Measurements from ENCODE around the gene SNAPC4.

SNAPC4 gene

GRCh38 chr9:136386018-136386417 lies 14.0 kb downstream of the SNAPC4 start:
- DNase-seq = no peak

GRCh38 chr9:136385015-136385414 lies 15.0 kb downstream of the SNAPC4 start:
- DNase-seq = peak; percentile 56

DNA sequence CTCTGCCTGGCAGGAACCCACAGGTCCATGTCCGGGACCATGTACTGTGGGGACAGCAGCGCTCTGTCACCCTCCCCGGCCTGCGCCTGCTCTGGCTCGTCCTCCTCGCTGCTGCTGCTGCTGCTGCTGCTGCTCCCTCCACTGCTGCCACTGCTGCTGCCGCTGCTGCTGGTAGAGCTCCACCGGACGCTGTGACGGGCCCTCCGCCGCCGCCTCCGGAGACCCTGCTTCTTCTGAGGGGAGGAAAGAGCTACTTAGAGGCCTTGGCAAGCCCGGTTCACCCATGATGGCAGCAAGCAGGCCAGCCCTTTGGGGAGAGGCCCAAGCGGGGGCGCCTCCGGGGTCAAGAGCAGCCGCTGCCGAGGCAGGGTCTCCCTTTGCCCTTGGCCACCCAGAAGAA lies 16.5 kb downstream of the SNAPC4 start:
- no peak for DNase-seq

DNA sequence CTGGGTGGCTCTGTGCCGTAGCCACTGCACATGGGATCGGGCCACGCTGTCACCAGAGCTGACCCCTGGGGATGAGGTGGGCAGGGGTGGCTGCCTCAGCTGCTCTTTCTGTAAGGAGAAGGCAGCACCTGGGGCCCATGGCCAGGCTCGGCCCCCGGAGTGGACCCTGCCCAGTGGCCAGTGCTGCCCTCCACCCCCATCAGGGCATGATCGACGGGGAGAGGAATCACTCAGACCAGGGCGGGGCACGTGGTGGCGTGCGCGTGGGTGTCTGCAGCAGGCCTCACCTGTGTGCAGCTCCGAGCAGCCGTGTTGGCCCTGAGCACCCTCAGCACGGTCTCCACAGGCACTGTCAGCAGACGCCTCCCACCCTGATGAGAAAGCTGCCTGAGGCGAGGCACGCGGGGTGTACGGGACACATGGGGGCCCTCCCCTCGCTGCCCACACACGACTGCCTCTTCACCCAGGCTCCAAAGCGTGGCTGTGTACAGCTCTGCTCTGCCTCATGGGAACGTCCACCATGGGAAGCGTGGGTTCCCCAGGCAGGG lies 17.9 kb downstream of the SNAPC4 start:
- DNase-seq = no peak

GRCh38 chr9:136381311-136381710 lies 18.7 kb downstream of the SNAPC4 start:
- DNase-seq = no peak

DNA sequence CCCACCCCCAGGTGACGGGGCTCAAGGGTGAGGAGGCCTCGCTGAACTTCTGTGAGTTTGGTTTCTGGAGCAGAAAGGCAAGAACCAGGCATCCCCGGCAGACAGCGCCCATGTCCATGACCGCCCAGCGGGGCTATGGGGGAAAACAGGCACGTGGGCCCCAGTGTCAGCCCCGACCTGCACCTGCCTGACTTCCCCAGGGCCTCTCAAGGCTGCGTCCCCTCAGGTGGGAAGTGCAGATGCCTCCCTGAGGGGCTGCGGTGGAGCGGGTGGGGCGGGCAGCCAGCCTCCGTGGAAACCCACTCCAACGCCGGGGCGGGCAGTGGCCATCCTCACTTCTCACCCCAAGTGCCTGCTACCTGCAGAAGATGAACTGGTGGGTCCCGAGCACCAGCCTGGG lies 19.6 kb downstream of the SNAPC4 start:
- no peak for DNase-seq

- no peak for DNase-seq
These were observed 20.1 kb downstream of the SNAPC4 start for GRCh38 chr9:136379891-136380290.

DNA sequence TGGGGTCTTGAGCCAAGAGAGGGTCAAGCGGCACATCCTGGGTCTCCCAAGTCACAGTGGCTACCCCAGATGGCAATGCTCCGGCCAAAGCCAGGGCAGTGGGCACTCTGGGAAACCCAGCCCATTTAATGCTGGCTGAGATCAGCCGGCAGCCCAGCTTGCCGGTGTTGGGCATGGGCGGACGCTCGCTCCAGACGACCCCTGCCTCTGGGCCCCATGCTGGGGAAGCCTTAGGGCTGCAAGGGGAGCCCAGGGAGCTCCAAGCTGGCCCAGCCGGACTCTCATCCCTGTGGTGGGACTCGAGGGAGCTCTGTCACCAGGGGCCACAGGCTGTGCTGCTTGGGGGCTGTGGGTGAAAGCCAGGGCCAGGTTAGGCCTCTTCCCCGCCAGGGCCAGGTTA lies 20.6 kb downstream of the SNAPC4 start:
- no peak for DNase-seq

- DNase-seq = no peak
These were observed 21.0 kb downstream of the SNAPC4 start for GRCh38 chr9:136379003-136379287.

DNA sequence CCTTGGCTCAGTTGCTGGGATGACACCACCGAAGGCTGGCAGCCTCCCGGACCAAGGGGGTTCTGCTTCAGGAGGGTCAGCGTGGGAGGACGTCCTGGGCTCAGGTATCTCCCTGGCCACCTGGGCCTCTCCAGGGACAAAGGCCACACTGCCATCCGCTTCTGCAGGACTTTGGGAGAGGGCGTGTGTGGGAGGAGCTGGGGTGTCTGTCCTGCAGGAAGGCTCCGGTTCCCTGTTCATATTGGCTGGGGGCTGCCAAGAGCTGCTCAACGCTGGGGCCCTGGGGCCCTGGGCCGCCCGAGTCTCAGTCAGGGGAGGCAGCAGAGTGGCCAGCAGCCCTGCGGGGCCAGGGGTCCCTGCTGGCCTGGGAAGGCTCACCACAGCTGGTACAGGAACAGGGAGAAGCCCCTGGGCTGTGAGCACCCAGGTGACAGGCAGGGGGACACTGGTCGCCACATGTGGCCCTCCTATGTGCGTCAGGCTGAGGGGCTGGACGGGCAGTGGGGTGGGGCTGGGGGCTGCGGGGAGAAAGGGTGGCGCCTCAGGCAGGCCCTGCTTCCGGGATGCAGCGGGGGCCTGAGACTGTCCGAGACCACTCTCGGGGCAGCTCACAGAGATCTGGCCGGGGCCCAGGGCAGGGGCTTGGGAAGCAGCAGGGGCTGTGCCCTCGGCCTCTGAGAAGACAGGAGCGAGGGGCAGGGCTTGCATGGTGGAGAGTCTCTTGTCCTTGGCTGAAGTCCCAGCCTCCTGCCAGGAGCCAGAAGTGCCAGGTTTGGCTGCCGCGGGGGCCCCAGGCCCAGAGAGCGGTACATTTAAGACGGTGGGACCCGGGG lies 21.6 kb downstream of the SNAPC4 start:
- no peak for DNase-seq

- no peak for DNase-seq
These were observed 22.4 kb downstream of the SNAPC4 start for GRCh38 chr9:136377341-136378169.

GRCh38 chr9:136376457-136376856 lies 23.5 kb downstream of the SNAPC4 start:
- no peak for DNase-seq

DNA sequence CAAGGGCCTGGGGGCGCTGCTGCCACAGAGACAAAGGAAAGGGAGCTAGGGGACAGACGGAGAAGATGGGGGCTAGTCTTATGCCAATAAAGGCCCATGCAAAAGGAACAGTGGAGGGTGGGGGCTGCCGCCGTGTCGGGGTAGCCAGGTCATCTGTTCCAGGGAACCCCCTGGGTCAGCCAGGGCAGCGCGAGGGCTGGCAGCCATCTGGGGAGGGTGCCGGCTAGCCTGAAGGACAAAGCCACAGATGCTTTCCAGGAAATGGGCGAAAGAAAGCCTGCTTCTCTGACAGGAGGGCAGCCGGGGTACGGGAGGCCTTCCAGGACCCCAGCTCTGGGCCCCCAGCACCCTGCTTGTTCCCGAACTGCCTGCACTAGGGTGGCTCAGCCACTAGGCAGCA lies 24.9 kb downstream of the SNAPC4 start:
- no peak for DNase-seq

GRCh38 chr9:136374183-136374575 lies 25.8 kb downstream of the SNAPC4 start:
- no peak for DNase-seq

GRCh38 chr9:136373300-136374182 lies 26.4 kb downstream of the SNAPC4 start, which contains the start of gene CARD9:
Gene CARD9, minus strand, starts transcription at chr9:136373669. Its CDS starts 1,591 bp downstream, at chr9:136372078.
- peak; percentile 45 for DNase-seq

DNA sequence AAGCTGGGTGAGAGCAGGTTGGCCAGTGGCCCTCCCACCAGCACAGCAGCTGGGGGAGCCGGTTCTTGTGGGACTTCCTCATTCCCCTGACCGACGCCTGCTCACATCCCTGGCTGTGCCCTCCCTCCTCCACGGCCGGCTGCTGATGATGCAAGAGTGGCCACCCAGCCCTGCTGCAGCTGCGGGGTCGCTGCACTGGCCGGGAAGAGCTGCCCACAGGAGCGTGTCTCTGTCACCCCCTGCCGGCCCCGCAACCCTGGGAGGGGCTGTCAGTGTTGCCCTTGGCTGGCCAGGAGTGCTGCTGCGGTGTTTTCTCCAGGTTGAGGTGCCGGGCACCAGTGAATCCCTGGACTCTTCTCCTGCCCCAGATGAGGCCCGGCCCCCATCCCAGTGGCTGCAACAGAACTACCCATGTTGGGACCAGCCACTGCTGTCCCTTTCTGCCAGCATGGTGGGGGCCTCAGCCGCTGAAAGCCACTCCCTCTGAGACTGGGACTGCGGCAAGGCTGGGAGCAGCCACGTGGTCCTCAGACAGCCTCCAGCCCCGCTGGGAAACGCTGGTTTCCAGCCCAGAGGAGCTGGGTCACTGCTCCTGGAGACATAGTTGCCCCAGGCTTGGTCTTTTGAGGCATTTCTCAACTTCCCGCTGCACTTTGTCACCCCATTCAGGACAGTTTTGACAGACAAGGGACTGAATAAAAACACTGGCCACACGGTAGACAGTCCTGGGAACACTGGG lies 27.2 kb downstream of the SNAPC4 start:
- peak; percentile 35 for DNase-seq

DNA sequence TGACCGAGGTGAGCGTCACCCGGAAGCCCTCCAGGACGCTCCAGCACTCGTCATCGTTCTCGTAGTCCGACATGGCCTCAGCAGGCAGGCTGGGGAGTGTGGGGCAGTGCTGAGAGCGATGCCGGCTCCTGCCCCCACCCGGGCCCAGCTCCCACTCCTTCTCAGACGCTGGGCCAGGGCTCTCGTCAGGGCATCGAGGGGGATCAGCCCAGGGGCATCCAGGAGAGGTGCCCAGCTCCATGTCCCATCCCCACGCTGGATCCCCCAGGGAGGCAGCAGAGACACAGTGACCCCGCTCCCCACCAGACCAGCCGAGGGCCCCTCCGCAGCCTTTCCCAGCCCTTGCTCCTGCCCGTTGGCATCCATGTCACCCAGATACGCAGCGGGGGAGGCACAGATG lies 28.0 kb downstream of the SNAPC4 start:
- DNase-seq = no peak

GRCh38 chr9:136371533-136371880 lies 28.5 kb downstream of the SNAPC4 start:
- DNase-seq = no peak

DNA sequence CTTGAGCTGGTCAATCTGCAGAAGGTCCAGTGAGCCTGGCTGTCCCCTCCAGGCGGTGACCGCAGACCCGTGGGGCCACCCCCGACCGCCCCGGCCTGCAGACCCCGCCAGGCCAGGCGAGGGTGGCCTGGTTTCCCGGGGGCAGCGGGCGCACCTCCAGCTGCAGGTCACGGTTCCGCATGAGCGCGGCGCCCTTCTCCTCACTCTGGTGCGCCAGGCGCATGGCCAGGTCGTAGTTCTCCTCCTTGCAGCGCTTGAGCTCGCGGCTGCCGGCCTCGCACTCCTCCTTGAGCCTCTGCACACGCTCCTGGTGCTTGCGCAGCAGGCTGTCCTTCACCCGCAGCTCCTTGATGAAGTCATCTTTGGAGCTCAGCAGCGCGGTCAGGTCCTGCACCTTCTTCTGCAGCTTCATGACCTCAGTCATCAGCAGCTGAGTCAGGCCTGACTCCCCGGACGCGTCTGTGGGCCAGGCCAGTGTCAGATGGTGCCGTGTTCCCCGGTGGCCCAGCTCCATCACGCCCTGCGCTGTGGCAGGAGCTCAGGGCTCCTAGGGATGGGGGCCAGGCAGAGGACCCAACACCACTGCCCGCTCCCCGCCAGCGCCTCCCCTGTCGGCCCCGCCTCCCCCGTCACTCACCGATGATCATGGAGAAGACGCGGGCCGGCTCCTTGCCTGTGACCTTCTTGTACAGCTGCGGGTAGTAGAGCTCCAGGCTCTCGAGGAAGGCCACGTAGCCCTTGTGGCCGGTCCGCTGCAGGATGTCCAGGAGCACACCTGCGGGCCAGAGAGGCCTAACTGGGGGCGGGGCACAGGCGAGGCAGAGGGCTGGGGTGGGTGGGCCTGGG lies 29.1 kb downstream of the SNAPC4 start:
- DNase-seq = no peak

- no peak for DNase-seq
These were observed 29.9 kb downstream of the SNAPC4 start for GRCh38 chr9:136370037-136370436.

- no peak for DNase-seq
These were observed 31.8 kb downstream of the SNAPC4 start for GRCh38 chr9:136368190-136368589.

Measured in activated CD4-positive, alpha-beta T cell treated with anti-CD3 and anti-CD28 coated beads for 48 hours (primary cell).